NCI-H2227 treated with DMSO at 0.1 percent for 48 hours (cell line): Measurements from ENCODE around the gene CHL1.

ENCODE experiments used
- DNase-seq: peaks from one replicate; lab custom pipeline; 2025; lab: John Stamatoyannopoulos, UW

Gene CHL1

DNA sequence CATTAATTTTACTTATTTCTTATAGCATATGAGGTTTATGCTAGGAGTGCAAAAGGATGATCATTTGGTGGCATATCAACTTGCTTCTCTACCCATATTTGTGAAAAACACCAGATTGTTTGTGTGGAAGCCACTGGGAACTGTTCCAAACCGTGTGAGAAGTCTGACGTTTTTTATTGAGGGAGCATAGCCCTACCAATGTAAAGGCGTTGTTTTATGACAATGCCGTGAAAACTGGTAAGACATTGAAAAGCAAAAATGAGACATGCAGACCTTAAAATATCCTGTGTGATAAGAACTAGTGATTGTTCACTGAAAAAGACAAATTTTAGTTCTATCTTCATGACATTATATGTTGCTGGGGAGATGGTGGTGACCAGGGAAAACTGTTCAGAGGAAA lies 87.8 kb downstream of the CHL1 start:
- no peak for DNase-seq

DNA sequence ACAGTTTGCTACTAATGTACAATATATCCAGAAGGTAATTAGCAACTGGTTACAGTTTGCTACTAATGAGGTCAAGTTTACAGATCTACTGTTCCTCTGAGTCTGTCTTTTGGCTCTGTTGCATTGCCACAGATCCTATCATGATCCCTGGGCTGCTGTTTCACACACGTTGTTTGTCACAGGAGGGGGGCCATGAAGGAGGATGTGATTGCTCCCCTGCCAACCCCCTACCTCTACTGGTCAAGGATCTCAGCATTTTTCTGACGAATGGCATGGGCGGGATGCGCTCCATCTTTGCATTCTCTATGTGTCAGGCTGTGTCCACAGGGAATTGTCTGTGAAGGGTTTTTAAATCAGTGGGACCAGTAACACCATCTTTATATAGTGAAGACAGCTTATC lies 91.9 kb downstream of the CHL1 start:
- no peak for DNase-seq

DNA sequence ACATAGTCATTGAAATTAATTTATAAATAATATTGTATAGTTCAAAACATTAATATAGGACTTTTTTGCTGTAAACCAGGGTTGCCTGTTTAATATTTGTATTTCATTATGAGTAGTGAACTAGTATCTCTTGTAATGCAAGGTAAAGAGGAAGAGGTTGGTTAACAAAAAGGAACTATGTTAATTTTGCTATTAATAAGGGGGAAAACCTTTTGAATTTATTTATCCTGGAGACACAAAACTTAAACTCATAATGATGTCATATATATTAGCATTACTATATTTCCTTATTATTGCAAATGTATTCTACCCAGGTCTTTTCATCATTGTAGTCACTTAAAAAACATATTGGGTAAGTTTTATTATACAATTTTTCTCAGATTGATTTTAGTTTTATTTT lies 94.5 kb downstream of the CHL1 start:
- DNase-seq = no peak

DNA sequence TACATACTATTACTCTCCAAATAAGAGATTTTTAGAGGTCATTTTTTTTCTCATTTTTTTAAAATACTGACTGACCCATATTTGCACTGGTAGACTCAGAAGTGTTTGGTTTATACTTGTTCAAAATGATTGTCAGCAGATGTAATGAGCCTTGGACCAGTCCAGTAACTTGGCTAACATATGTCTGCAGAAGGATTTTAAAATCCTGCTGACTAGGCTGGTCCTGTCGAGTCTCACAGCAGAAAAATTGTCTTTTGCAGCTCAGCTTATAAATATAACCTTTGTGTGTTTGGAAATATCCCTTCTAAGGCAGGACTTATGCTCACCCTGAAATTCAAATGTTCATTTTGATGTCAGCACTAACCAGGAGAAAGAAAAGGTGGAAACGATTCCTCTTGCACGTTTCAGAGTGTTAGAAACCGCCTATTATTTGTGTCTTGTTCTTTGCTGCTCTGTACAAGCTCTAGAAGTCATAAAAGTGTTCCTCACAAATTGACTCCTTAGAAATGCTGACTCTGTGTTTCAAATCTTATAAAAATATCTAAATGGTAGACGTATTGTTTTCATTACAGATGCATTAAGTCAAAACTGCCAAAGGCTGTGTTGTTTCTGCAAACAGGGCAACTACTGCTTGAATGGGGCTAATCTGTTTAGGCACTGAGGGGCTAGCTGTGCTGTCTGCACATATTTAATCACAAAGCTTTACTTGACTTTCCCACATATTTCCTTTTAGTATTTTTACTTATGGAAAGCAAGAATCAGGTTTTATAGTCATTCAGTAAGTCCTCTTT lies 95.3 kb downstream of the CHL1 start:
- no peak for DNase-seq

DNA sequence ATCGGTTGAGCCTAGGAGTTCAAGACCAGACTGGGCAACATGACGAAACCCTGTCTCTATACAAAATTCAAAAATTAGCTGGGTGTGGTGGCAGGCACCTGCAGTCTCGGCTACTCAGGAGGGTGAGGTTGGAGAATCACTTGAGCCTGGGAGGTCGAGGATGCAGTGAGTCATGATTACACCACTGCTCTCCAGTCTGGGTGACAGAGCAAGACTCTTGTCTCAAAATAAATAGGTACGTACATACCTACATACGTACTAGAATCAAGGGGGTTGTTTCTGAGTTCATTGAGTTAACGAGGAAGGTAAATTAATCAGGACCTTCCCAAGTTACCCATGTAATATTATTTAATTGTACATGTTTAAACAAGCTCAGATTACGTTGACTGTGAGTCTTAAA lies 97.5 kb downstream of the CHL1 start:
- no peak for DNase-seq

DNA sequence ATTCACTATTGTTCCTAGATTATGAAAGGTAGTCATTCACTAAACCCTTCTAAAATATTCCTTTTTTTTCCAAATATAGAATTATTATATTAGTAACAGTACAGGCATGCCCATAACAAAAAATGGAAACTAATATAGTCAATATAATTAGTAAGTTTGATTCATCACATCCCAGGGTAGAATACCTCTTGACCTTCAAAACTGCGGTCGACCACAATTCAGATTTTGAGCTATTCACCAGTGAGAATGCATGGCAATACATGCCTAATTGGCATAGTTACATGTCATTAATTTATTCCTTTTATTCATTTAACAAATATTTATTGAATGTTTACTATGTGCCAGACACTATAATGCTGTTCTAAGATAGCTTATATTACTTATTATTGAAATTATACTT lies 98.0 kb downstream of the CHL1 start:
- no peak for DNase-seq

DNA sequence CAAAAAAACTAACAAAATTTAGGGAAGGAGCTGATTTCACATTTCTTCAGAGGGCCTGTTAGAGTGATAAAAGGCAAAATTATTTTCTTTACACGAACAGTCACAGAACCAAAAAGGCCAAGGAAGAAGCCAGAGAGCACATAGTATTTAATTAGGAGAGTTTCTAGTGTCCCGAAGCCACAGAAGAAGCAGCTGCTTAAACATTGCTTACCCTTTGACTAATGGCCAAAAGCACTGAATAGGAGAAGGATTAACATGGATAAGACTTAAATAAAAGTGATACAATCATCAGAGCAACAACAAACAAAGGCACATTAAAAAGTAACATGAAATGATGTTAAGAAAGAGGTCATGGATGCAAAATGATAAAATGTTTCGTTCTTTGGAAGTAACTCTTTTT lies 98.6 kb downstream of the CHL1 start:
- DNase-seq = no peak

DNA sequence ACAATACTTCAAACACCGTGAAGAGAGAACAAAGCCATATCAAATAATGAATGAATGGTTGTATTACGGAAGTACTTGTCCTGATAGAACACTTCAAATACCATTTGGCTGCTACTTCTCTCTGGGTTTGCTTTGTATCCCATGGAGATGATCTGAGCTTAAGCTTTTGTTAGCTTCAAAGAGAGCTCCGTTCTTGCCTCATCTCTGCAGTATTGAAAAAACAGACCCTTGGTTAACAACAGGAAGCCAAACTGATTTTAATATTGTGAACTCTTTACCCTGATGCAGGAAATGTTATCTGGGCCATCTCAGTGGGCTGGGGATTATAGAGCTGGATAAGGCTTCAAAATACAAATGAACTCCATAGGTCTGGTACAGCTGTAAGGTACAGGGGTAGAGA lies 101.0 kb downstream of the CHL1 start:
- no peak for DNase-seq

DNA sequence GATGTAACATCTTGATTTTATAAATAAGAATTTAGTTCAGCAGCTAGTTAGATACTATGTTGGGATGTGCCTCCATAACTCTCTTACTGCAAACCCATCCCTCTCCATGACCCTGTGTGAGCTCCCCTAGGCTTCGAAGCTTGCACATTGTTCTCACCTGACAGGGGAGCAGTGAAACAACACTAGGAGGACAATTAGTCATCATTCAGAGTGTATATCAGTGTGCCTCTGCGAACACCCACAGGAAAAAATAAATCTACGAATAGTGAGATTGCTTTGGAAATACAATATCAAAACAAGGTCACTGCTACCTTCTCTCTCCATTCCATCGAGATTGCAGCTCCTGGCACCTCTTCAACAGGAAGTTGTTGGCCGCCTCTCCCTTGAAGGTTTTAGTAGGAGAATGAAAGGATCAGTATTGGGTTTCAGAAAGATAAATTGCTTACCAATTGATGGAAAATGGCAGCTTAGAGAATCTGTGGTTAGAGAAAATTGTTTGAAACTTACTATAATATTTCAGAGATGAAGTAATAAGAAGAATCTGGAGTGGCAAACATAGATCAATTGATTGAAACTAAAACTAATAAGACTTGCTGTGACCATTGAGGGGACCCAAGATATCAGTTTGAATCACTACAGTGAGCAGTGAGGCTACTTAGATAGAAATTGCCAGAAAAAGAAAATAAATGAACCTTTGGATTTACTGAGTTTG lies 103.2 kb downstream of the CHL1 start:
- DNase-seq = no peak

DNA sequence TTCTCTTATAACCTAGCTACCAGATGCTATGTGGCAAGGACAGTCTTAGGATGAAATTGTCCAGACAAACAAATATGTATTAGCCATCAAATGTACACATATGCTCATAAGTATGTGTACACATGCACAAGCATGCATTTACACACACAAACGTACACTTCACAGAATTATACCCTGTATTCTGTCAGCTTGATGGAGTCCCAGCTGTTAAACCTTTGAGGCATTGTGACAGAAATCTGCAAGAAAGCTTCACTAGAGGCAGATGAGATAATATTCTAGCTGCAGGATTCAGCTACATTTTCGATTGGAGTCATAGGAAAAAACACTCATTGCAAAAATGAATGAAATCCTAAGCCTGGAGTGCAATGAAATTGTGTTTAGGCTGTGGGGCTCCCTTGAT lies 110.6 kb downstream of the CHL1 start:
- no peak for DNase-seq

DNA sequence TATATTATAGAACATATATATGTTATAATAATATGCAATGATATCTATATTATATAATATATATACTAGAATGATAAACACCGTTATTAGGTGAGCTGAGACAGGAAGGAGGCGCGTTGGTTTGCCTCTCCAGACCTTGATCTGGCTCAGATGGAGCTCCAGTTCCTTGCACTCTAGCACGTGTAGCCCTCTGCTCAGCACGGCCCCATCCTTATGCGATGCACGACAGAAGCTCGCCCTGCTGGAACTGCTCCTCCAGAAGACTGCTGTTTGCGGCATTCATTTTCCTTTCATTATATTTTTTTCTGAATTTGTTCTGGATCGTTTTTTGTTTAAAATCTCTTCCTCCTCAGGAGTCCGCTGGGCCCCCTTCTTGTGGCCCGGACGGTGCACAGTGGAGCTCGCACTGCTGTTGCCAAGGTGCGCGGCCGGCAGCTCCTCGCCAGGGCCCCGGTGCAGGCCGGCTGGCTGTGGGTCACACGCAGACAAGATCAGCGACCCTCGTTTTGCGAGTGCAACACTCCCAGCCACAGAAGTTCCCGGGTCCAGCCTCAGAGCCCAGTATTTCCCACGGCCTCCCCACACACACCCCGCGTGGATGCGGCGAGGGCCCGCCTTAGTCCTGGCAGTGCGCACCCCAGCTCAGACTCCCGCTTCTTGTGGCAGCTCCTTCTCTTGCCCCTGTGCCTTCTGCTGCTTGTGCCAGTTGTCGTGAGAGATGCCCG lies 112.2 kb downstream of the CHL1 start:
- DNase-seq = no peak

DNA sequence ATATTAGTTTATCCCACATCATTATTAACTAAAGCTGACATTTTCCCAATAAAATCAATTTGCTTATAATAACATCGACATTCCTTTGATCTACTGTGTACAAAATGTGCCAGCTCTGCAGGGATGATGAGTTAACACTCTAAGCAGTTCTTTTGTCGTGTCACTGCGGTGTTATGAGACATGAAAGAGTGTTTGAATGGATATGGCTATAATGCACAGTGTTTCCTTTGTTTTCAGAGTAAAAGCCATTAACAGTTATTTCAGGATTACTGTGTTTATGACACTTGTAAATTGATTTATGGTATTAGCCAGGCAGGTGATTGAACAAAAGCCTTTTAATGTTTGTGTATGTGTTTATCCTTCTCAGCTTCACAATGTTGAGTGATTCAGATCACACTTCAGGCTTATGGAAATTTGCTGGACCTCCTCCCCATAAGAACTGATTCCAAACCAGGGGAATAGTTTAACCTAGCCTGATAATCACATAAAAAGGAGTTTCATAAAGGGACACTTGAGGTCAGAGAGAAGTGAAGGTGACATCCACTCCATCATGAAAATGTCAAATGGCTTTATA lies 115.7 kb downstream of the CHL1 start:
- peak; percentile 44 for DNase-seq

DNA sequence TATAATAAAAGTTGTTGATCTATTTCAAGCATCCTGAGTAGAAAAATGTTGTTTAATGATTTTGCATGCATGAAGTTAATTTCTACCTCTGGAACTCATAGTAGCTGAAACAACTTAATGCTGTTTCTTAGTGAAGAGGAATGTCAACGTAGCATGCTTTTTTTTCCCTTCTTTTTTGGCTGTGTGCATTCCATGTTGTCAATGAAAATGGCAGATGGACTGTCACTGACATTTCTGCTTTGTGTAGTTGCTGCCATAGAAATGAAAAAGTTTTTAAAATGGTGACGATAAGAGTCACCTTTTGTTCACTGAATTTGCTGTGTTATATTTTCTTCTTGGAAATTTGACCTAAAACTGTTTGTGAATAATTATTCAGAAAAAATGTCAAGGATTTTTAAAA lies 116.3 kb downstream of the CHL1 start:
- DNase-seq = no peak

DNA sequence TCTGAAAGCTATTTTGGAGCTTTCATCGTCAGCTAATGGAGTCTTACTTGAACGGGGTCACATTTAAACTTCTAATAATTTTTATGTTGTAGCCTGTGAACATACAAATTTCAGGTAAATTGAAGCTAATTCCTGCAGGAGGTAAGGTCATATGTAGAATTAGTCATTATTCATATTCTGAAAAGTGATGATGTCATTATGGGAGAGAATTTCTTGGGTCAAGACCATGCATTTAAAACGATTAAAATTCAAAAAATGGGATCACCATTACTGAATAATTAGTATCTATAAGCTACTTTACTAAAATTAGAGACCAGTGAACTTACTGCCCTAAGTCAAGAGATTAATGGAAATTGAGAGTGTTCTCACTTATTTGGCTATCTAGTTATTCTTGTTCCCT lies 120.4 kb downstream of the CHL1 start:
- DNase-seq = no peak

DNA sequence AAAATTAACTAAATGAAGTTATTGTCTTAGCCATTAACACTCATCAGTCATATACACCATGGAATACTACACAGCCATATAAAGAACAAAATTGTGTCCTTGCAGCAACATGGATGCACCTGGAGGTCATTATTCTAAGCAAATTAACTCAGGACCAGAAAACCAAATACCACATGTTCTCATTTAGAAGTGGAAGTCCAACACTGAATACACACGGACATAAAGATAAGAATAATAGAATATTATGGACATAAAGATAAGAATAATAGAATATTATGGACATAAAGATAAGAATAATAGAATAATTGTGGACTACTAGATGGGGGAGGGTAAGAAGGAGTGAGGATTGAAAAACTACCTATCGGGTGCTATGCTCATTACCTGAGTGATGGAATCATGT lies 122.3 kb downstream of the CHL1 start:
- DNase-seq = no peak

DNA sequence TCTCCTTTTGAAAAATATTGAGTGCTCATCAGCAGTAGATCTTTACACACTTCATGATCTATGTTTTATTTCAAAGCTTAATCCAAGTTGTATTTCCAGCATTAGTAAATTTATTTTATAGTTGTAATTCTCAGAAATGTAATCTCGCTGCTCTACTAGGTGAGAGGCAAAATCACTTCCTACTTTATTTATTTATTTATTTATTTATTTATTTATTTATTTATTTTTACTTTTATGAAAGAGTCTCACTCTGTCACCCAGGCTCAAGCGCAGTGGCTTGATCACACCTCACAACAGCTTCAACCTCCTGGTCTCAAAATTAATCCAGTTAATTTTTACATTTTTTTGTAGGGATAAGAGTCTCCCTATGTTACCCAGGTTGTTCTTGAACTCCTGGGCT lies 127.9 kb downstream of the CHL1 start:
- DNase-seq = no peak

DNA sequence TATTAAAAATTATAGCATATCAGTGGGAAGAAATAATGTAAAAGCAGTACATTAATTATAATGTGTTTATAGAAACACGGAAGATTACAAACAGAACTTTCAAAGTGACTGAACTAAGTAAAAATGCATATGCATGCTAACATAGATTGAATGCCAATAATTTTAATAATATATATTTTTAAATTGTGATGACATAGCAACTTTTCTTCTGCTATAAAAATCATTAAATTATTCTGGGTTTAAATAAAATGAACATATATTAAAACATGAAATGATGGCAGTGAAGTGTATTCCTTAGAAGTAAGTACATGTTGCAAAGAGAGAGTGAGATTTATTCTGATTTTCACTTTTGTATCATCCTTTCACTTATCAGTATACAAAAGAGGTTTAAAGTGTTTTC lies 128.9 kb downstream of the CHL1 start:
- DNase-seq = no peak

DNA sequence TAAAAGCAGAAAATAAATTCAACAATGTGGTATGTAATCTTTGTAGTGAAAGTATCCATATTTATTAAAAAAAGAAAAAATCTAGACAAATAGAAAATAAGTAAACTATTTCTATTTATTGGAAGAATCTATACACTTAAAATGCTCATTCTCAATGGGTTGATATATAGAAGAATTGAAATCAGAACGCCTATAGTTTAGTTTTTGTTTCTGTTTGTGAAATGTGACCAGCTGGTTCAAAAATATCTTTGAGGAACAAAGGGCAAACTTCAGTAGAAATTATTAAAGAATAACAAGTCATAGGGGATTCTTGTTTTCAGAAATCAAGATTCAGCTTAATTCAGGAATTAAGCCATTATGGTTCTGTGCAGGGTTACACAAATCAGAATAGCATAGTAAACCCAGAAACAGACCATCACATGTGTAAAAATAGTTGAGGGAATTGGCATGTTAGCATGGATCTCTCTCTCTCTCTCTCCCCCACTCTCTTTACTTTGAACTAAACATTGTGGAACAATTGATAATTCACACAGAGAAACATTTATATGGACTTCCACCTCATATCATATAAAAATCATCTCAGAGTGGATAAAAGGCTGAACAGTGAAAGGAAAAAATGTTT lies 134.0 kb downstream of the CHL1 start:
- DNase-seq = no peak

DNA sequence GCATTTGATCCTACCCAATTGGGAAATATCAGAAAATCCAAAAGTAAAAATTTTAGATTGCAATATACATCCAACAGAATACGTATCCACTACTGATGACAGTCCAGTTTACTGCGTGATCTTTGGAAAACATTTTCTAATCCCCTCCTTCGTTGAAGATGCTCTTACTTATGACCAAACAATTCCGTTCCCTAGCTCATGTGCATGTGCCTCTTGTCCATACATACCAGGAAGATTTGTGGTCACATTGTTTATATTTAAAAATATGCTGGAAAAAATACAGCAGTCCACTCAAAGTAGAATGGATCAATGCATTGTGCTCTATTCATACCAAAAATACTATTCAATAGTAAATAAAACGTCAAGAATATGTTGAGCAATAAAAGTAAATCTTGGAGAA lies 135.3 kb downstream of the CHL1 start:
- DNase-seq = no peak

DNA sequence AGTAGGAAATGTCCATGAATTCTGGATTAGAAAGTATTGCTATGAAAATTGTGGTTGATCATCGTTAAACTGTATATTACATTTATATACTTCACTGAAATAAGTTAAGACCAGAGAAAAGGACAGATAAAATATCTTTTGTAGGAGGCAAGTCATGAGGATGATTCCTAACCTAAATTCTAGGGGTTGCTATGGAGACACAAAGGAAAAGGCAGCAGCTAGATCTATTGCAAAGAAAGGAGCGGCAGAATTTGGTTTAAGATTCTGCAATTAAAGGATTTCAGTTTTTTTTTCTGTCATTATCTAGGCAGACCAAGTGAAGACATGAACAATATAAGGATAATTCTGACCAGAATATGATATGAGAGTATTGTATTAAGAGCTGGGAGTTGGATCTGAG lies 136.1 kb downstream of the CHL1 start:
- DNase-seq = no peak

DNA sequence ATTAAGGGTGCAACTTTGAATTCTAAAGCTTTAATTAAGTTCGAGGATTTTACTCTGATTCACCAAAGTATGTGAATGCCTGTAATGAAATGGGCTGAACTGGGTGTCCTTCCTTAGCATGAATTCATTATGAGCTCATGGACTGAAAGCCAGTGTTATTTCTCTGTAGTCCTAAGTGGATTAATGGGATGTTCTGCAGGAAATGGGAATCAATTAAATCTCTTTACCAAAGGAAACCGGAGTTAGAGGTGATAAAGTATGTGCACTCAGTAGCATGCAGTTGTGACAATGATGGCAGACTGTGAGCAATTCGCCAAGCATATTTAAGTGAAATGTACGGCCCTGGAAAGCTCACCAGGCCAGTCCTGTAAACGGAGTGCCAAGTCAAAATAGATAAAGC lies 138.7 kb downstream of the CHL1 start:
- DNase-seq = no peak

DNA sequence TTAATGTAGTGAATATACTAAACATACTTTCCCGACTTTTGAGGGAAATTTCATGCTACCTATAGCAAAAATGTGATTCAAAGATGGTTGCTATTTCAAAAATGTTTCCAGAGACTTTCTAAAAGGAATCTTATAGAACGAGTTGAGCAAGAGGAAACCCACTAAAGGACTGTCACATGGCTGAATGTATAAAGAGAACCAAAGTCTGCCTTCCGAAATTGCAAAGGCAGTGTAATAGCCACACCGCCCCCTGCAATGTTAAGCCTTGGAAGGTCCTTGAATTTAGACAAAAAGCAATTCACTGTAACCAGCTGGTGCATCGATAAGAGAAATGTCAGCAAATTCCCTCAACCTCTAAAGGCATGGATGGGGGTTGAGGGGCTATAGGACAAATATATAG lies 142.8 kb downstream of the CHL1 start:
- DNase-seq = no peak
